K562 (cell line): Measurements from ENCODE around the gene INO80C. TPM values are rescaled to one million over a fixed set of nuclear protein-coding genes. Genes with fewer than 3 reads are reported as not detected.
A peak's percentile ranks its signal among the peaks of the same experiment; 100 is the strongest.

Experiments used
- EP300 ChIP-seq: IDR thresholded peaks from 2 replicates; pipeline ENCODE4 v1.6.1; 2012; ENCODE audit warnings: low read length, improper control_type of control experiment
- ETV5 ChIP-seq: sonication (generic); formaldehyde crosslinking; IDR thresholded peaks from 2 replicates; pipeline ENCODE4 v1.4.0; 2020; ENCODE audit warnings: low read depth, mild to moderate bottlenecking, missing genetic modification reagents
- FOSL1 ChIP-seq: fragments of 200-800 bp; sonication (Bioruptor generic); conservative IDR thresholded peaks from 2 replicates; pipeline ENCODE4 v1.6.1; 2016; ENCODE audit warnings: missing genetic modification characterization, missing compliant biosample characterization
- KHSRP ChIP-seq: fragments of 450-650 bp; IDR thresholded peaks from 2 replicates; pipeline ENCODE4 v1.6.1; 2017
- KLF16 ChIP-seq: IDR thresholded peaks from 2 replicates; pipeline ENCODE4 v1.6.1; 2016; ENCODE audit warnings: antibody characterized with exemption
- SRSF3 ChIP-seq: fragments of 200-400 bp; formaldehyde crosslinking; IDR thresholded peaks from 2 replicates; pipeline ENCODE4 v1.6.1; 2016; ENCODE audit warnings: mild to moderate bottlenecking, low read length, moderate library complexity; ENCODE audit not compliant: insufficient read depth
- SRSF9 ChIP-seq: fragments of 200-400 bp; formaldehyde crosslinking; IDR thresholded peaks from 2 replicates; pipeline ENCODE4 v1.6.1; 2017; ENCODE audit warnings: low read depth, low read length, borderline replicate concordance
- ZBTB40 ChIP-seq, 2 experiments: fragments of 450-650 bp in 1 of 2; sonication (generic) in 1 of 2; formaldehyde crosslinking in 1 of 2; IDR thresholded peaks; 2 replicates each; pipeline versions ENCODE4 v1.7.1 to v1.9.0; 2016 to 2022; ENCODE audit warnings: inconsistent platforms in 1 of 2, mild to moderate bottlenecking in 1 of 2, missing genetic modification reagents in 1 of 2
- ZNF311 ChIP-seq: fragments of 250-450 bp; sonication (Bioruptor Pico); IDR thresholded peaks from 2 replicates; pipeline ENCODE4 v1.4.0; 2020; ENCODE audit warnings: mild to moderate bottlenecking, moderate library complexity
- polyA plus RNA-seq, 8 experiments: library from polyadenylated mRNA; depleted of rRNA in 4 of 8; stranded (reverse) in 5 of 8; unstranded in 3 of 8; fragments of >200 nt; fragmentation: Nextera tagmentation in 2 of 8; fragmentation: Illumina TruSeq in 1 of 8; extraction: Ambion mirVana in 2 of 8; extraction: Trizol in 1 of 8; gene quantifications; 2 replicates each; pipeline versions ENCODE4 v1.2.1 to v1.2.3, GENCODE V29; 2011 to 2014; ENCODE audit warnings: inconsistent platforms in 1 of 8, missing spikeins in 1 of 8
- total RNA-seq, 7 experiments: library from RNA; depleted of rRNA in 6 of 7; stranded (reverse); fragments of >200 nt in 6 of 7; fragmentation: Illumina TruSeq in 2 of 7; extraction: Trizol in 2 of 7; gene quantifications; 2 replicates each; pipeline versions ENCODE4 v1.2.1 to v1.2.3, GENCODE V29; 2011 to 2021; ENCODE audit warnings: low replicate concordance in 1 of 7
- TF ChIP-seq, protein P1 (sequence below): fragments of 250-450 bp; sonication (Bioruptor Pico); IDR thresholded peaks from 2 replicates; pipeline ENCODE4 v1.4.0; 2020
- TF ChIP-seq, protein P2 (sequence below), 2 experiments: fragments of 450-650 bp in 1 of 2; sonication (generic) in 1 of 2; formaldehyde crosslinking in 1 of 2; IDR thresholded peaks in 1 of 2; conservative IDR thresholded peaks in 1 of 2; 2 replicates each; pipeline versions ENCODE4 v1.6.1 to v1.8.1; 2016 to 2023; ENCODE audit warnings: mild to moderate bottlenecking in 2 of 2, moderate library complexity in 2 of 2, inconsistent platforms in 1 of 2, missing genetic modification reagents in 1 of 2

INO80C gene
- total and polyA plus RNA-seq, 9 of the 15 experiments (the other 6 are each of a cell fraction or from before 2014, with no cell fraction given): 14.3 to 53.3 (median 46.6) TPM

GRCh38 chr18:35463050-35463449 is 34.7 kb downstream of the INO80C start (continued):
- TF ChIP-seq, protein P1, sequence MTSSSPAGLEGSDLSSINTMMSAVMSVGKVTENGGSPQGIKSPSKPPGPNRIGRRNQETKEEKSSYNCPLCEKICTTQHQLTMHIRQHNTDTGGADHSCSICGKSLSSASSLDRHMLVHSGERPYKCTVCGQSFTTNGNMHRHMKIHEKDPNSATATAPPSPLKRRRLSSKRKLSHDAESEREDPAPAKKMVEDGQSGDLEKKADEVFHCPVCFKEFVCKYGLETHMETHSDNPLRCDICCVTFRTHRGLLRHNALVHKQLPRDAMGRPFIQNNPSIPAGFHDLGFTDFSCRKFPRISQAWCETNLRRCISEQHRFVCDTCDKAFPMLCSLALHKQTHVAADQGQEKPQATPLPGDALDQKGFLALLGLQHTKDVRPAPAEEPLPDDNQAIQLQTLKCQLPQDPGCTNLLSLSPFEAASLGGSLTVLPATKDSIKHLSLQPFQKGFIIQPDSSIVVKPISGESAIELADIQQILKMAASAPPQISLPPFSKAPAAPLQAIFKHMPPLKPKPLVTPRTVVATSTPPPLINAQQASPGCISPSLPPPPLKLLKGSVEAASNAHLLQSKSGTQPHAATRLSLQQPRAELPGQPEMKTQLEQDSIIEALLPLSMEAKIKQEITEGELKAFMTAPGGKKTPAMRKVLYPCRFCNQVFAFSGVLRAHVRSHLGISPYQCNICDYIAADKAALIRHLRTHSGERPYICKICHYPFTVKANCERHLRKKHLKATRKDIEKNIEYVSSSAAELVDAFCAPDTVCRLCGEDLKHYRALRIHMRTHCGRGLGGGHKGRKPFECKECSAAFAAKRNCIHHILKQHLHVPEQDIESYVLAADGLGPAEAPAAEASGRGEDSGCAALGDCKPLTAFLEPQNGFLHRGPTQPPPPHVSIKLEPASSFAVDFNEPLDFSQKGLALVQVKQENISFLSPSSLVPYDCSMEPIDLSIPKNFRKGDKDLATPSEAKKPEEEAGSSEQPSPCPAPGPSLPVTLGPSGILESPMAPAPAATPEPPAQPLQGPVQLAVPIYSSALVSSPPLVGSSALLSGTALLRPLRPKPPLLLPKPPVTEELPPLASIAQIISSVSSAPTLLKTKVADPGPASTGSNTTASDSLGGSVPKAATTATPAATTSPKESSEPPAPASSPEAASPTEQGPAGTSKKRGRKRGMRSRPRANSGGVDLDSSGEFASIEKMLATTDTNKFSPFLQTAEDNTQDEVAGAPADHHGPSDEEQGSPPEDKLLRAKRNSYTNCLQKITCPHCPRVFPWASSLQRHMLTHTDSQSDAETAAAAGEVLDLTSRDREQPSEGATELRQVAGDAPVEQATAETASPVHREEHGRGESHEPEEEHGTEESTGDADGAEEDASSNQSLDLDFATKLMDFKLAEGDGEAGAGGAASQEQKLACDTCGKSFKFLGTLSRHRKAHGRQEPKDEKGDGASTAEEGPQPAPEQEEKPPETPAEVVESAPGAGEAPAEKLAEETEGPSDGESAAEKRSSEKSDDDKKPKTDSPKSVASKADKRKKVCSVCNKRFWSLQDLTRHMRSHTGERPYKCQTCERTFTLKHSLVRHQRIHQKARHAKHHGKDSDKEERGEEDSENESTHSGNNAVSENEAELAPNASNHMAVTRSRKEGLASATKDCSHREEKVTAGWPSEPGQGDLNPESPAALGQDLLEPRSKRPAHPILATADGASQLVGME (CRISPR knock-in tag): no peak
- TF ChIP-seq ZNF311 (CRISPR knock-in tag) (peak; percentile 12; the same call in 1 of the 2 replicates), EP300 (peak; percentile 70; the same call in 1 of the 2 replicates), FOSL1 (tag) (peak; percentile 83), KLF16 (0 out of 2 replicates have a peak, but pooled peaks have one; percentile 50), SRSF9 (no peak), KHSRP (no peak), SRSF3 (no peak), ETV5 (peak; percentile 29; the same call in 1 of the 2 replicates), ZBTB40 (IDR thresholded peaks at IDR 0.05) (no peak), ZBTB40 (CRISPR knock-in tag; IDR thresholded peaks at IDR 0.05) (no peak)
- TF ChIP-seq, protein P2, sequence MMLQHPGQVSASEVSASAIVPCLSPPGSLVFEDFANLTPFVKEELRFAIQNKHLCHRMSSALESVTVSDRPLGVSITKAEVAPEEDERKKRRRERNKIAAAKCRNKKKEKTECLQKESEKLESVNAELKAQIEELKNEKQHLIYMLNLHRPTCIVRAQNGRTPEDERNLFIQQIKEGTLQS (IDR thresholded peaks at IDR 0.05): peak; percentile 55; the same call in 1 of the 2 replicates
- TF ChIP-seq, protein P2 (CRISPR knock-in tag; conservative IDR thresholded peaks at IDR 0.05): no peak
